Renal pelvis (tissue), 4 donors: ENCODE results near the gene MBD3L1. TPM values are rescaled to one million over a fixed set of nuclear protein-coding genes. Genes with fewer than 3 reads are reported as not detected.

ENCODE experiments used
- DNase-seq: peaks from one replicate; pipeline ENCODE4 v3.0.0-alpha.2; 2013
- polyA plus RNA-seq, 3 donors: library from polyadenylated mRNA; unstranded; fragments of 120-200 nt; gene quantifications; one replicate each; pipeline ENCODE4 v1.2.1, GENCODE V29; 2013; ENCODE audit not compliant: insufficient read length in 3 of 3

The MBD3L1 gene
- polyA plus RNA-seq, 3 donors = not detected

DNA sequence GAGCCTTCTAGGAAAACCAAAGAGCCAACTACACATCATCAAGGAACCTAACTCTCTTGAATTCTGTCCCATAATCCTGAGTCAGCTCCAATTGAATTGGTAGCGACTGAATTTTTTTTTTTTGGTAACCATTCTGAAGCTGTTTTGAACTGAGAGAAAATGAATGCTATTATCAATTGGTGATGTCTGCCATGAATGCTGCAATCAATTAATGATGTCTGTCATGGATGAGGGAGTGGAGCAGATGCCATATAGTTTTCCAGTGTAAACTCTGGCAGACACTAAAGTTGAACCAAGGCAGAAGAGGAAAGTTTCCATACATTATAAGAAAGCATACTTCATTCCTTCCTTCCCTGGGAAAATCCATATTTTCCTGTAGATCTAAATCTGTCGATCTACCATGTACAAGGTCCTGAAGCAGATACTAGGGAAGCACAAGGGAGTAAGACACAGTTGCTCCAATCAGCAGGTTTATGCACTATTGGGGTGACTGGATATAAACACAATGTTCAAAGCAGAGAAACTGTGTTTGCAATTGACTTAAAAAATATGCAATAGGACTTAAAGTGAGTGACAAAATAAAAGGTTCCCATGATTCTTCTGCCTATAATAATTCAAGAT, 48.8 kb downstream of the MBD3L1 start:
- no peak for DNase-seq

DNA sequence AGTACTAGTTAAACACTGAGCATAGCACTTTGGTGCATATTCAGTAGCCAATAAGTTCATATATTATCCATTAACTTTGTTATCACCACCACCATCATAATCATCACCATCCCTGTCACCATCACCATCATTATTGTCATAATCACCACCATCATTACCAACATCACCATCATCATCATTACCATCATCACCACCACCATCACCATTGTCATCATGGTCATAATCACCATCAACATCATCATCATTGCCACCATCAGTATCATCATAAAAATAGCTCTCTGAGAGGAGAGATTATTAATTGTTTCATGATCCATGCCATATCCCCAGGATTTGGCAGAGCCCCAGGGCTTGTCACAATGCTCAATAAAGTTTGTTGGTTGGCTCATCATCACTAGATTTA, 49.3 kb downstream of the MBD3L1 start:
- no peak for DNase-seq

DNA sequence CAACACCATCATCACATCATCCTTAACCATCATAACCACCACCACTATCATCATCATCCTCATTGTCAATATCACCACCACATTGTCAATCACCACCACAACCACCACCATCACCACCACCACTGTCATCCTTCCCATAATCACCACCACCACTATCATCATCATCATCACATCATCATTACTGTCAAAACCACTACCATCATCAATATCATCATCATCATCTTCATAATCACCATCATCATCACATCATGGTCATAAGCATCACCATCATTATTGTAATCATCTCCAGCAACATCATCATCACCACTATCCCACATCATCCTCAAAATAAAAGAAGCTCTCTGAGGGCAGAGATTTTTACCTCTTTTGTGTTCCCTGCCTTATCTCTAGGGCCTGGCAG, 52.2 kb downstream of the MBD3L1 start:
- DNase-seq = no peak

DNA sequence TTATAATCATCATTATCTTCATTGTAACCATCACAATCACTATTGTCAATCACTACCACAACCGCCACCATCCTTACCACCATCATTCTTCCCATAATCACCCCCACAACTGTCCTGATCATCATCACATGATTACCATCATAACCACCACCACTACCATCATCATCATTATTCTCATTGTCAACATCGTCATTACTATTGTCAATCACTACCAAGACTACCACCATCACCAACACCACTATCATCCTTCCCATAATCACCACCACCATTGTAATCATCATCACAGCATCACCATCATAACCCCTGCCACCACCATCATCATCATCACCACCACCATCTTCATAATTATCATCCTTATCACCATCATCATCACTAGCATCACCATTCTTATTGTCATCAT, 55.2 kb downstream of the MBD3L1 start:
- no peak for DNase-seq

DNA sequence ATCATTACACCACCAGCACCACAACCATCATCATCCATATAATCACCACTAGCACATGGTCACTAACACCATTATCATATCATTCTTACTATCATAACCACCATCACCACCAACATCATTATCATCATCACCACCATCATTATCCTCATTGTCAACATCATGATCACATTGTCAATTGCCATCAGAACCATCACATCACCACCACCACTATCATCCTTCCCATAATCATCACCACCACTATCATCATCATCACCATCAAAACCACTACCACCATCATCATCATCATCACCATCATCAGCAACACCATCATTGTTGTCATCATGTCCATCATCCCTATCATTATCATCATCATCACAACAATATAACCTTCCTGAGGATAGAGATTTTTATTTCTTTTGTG, 58.1 kb downstream of the MBD3L1 start:
- DNase-seq = no peak

Other genes starting within 250 kb of the MBD3L1 start
- gene ADAMTS10, start 221.7 kb upstream of the MBD3L1 start, polyA plus RNA-seq = 10 to 100 TPM; 38.5 to 53.8 (median 39.1) TPM
- gene NFILZ, start 201.7 kb upstream of the MBD3L1 start, polyA plus RNA-seq = not detected
- not detected for gene ACTL9, start 133.6 kb upstream of the MBD3L1 start, polyA plus RNA-seq
- not detected for gene OR2Z1, start 110.7 kb upstream of the MBD3L1 start, polyA plus RNA-seq
- 10 to 100 TPM; 39.4 to 48.3 (median 46.9) TPM for gene ZNF558, start 73 bp upstream of the MBD3L1 start, polyA plus RNA-seq
- gene MUC16, start 178.0 kb downstream of the MBD3L1 start, polyA plus RNA-seq = under 1 TPM; 0.01 to 0.06 (median 0.04) TPM